Dermis microvascular lymphatic vessel endothelial cell (primary cell): ENCODE data around the gene KRT79. TPM values are rescaled to one million over a fixed set of nuclear protein-coding genes. Genes with fewer than 3 reads are reported as not detected.
"Not testable (repeated sequence)": the region's sequence is repeated elsewhere in the genome, so short reads cannot be mapped to it uniquely, and the experiment has no call there.

Source experiments
- DNase-seq, 2 donors: peaks; one replicate each; pipeline versions ENCODE4 v3.0.0 to v3.0.0-alpha.2; 2010; ENCODE audit warnings: low read depth in 2 of 2
- total RNA-seq: library from RNA; depleted of rRNA; stranded (reverse); fragments of >200 nt; gene quantifications from 2 replicates; pipeline ENCODE4 v1.2.1, GENCODE V29; 2014

KRT79 gene
- total RNA-seq, 1 donor from 2014 or later = not detected

GRCh38 chr12:52806821-52807543 lies 27.1 kb downstream of the KRT79 start:
- DNase-seq = no peak

DNA sequence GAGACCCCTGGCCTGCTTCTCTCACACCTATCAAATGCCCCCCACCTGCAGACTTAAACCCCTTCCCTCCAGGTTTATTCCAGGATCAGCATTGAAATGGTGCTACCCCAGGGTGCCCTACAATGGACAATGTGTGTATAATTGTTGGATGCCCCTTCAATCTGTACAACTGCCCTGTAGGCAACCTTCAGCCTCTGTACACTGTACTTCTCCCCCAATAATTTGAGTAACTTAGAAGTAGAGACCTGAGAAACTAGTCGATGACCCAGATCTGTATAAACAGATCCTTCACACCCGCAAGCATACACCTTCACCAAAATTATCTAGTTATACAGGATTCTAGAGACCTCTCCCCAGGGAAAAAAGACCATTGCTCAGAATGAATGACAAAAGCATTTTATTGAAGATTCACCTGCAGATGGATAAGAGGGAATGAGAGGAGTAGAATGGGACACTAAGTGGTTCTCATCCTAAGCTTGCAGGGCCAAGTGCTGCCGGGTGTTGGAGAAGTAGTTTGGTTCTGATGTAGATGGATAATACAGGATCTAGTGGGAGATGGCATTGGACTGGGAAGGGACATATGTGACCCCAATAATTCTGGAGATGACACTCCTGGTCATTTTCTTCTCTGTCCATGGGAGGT lies 27.8 kb downstream of the KRT79 start:
- no peak for DNase-seq

DNA sequence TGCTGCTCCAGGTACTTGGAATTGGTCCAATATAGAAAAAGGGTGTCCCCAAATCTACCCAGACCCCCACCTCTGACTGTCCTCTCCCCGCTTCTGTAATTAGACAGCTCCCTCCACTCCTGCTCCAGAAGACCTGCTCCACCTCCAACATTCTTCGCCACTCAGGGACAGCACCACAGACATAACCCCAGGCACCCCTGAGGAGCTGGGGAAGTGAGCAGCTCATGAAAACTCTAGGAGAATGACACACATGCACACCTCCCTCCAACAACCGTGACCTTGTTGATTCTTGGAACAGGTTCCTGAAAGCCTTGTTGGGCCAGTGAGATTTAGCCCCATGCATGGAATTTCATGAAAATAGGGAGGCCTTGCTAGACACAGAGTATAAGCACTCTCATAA lies 28.4 kb downstream of the KRT79 start:
- DNase-seq = no peak

GRCh38 chr12:52805000-52805399 lies 29.1 kb downstream of the KRT79 start:
- DNase-seq = no peak

- DNase-seq = no peak
Observed at GRCh38 chr12:52802442-52802841, 31.7 kb downstream of the KRT79 start.

- no peak for DNase-seq
Observed at GRCh38 chr12:52801773-52802172, 32.3 kb downstream of the KRT79 start.

- no peak for DNase-seq
Observed at GRCh38 chr12:52800259-52800917, 33.7 kb downstream of the KRT79 start.

GRCh38 chr12:52799505-52800211 lies 34.5 kb downstream of the KRT79 start:
- no peak for DNase-seq

DNA sequence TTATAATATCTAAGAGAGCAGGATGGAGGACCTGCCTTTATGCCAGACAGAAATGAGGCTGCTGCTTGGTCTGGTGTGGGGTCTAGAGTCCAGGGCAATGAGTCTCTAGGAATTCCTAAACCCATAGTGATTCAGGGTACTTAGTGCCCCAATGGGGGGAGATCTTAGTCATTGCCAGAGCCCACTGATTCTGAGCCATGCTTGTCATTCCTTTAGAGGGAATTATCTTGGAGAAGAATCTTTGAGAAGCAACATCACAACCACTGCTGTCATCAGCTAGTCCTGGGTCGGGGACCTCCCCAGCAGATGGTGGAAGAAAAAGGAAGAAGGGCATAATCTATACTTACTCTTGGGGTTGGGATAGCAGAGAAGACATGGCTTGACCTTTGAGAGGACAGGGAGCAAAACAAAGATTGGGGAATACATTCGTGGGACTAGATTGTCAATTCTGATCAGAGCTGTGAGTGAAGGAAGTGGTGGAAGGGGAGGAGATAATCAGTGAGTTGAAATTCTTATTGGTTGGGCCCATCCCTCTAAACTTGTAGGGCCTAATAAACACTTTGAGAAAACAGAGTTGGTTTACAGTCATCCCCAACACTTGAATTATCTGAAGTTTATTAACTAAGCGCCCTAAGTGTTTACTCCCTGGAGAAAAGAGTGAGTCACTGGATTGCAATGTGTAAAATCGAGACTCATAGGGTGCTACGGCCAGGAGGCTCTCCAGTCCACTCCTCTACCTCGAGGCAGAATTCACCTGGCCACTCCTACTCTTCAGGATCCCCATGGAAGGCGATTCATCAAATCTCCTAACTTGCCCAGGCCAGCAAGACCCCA lies 35.2 kb downstream of the KRT79 start:
- no peak for DNase-seq

DNA sequence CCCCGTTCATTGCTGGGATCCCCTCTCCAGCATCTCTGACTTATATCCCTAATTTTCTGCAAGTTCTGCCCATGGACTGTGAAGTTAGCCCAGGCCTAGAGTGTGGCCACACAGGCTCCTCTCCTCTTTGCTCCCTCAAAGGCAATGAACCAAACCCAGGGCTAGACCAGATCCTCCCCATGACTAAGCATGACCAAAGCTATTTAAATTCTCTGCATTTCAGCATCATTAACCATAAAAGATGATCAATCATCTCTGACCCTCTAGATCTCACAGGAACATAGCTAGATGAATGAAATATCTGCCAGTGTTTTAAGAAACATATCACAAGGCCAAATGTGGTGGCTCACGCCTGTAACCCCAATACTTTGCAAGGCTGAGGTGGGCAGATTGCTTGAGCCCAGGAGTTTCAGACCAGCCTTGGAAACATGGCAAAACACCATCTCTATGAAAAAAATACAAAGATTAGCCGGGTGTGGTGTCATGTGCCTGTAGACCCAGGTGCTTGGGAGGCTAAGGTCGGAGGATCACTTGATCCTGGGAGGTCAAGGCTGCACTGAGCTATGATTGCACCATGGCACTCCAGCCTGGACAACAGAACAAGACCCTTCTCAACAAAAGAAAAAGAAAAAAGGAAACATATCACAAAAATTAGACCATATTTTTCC lies 36.0 kb downstream of the KRT79 start:
- no peak for DNase-seq

- no peak for DNase-seq
Observed at GRCh38 chr12:52797529-52797894, 36.6 kb downstream of the KRT79 start.

GRCh38 chr12:52796839-52797528 lies 37.1 kb downstream of the KRT79 start:
- DNase-seq = no peak

GRCh38 chr12:52796429-52796794 lies 37.7 kb downstream of the KRT79 start:
- DNase-seq = no peak

DNA sequence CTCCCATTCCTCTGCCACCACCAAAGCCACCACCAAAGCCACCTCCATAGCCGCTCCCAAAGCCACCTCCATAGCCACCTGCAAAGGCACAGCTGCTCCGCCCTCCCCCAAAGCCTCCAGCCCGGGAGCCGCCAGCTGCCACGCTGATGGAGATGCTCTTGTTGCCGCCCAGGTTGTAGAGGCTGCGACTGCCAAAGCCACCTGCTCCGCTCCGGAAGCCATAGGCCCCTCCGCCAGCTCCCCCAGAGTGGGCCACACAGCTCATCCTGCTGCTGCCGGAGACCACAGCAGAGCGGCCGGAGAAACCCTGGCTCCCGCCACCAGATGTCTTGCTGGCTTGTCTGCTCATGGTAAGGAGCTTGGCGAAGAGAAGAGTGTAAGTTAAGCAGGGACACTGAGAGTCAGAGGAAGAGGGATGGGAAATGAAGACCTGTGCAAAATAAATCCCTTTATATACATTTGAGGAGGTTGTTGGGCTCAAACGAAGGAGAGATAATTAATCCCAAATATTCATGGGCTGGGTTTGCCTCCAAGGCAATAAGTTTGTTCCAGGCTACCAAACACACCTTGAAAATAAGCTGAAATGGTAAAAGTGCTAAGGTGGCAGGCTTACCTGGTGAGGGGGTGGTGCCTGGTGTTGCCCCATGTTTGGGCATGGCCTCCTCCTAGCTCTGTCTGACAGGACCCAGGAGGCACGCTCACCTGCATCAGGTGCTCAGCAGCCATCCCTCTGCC lies 38.2 kb downstream of the KRT79 start, which contains the start of gene KRT3:
KRT3 (minus strand) TSS at position 424 of the 735 bp plus-strand sequence; CDS start at position 349, 75 bp downstream.
- no peak for DNase-seq

DNA sequence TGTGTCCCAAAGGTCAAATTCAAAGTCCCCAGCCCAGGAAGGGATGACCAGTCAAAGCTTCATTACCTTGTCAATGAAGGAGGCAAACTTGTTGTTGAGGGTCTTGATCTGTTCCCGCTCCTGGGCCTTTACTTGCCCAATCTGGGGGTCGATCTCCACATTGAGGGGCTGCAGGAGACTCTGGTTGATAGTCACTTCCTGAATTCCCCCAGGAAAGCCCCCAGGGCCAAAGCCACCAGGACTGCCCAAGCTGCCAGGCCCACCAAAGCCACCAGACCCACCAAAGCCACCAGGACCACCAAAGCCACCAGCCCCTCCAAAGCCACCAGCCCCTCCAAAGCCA lies 38.8 kb downstream of the KRT79 start:
- not testable (repeated sequence) for DNase-seq

DNA sequence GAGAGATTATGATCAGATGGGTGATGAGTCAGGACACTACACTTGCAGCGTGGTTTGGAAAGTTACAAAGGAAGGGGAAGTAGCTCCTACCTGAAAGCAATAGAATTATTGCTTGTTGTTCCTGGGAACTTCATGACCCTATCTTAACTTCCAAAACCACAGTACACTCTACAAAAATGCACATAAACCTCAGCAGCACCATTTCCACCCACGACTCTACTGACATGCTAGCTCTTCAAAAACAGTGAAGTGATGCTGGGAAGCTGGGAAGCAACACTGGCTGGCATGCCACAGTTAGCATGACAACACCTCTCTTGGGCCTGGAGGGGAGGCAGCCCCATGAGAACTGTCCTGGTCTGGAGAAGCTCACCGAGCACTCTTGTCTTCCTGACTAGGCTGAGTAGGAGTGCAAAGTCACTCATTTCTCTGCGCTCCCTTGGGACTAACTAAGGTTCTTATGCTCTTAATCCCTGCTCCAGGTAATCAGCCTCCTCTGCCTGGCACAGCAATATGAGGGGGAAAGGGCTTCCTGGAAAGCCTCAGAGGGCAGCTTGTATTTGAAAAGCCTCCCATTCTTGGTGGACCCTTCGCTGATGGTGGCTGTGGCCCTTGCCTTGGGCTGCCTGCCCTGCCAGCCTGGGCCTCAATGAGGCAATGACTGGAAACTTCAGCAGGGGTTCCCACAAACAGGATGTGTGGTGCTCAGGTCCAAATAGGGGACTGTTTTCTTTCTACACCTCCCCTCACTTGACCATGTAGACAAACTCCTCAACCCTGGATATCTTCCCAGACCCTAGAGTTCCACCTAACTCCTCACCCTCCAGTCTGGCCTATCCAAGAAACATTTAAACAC lies 39.4 kb downstream of the KRT79 start:
- DNase-seq = no peak

GRCh38 chr12:52792185-52793029 lies 41.7 kb downstream of the KRT79 start:
- DNase-seq = no peak
